Measurements from ENCODE around the gene DDB1. TPM values are rescaled to one million over a fixed set of nuclear protein-coding genes. Genes with fewer than 3 reads are reported as not detected.

The DDB1 gene
- total RNA-seq, 4 donors from 2014 or later: 175 to 215 (median 189) TPM

GRCh38 chr11:61334434-61335354, 1.8 kb upstream of the DDB1 start:
- no peak for TF ChIP-seq POLR2A (IDR thresholded peaks at IDR 0.05)
- TF ChIP-seq, protein P1, sequence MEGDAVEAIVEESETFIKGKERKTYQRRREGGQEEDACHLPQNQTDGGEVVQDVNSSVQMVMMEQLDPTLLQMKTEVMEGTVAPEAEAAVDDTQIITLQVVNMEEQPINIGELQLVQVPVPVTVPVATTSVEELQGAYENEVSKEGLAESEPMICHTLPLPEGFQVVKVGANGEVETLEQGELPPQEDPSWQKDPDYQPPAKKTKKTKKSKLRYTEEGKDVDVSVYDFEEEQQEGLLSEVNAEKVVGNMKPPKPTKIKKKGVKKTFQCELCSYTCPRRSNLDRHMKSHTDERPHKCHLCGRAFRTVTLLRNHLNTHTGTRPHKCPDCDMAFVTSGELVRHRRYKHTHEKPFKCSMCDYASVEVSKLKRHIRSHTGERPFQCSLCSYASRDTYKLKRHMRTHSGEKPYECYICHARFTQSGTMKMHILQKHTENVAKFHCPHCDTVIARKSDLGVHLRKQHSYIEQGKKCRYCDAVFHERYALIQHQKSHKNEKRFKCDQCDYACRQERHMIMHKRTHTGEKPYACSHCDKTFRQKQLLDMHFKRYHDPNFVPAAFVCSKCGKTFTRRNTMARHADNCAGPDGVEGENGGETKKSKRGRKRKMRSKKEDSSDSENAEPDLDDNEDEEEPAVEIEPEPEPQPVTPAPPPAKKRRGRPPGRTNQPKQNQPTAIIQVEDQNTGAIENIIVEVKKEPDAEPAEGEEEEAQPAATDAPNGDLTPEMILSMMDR (IDR thresholded peaks at IDR 0.05 in 4 of 5, conservative IDR thresholded peaks at IDR 0.05 in 1 of 5): no peak
- Histone ChIP-seq H3K4me1 (peaks cover 27 to 28% of the 10 kb centered on the region in 2 donors), H3K27ac (peak overlapping the region in 2 of 4 donors; percentile 12 to 99), H3K4me3 (no peak overlapping the region), H3K27me3 (no peaks in the 10 kb centered on the region), H3K36me3 (peaks cover 0 to 13% of the 10 kb centered on the region in 2 donors), H3K9me3 (no peaks in the 10 kb centered on the region)
- in situ Hi-C loops (cut with MboI; ENCODE audit: low sequenced_read_pairs in 4 of 4) (loop anchor here (5.0 kb wide), 1 partner anchor 53 kb away; no protein-coding TSS in a partner anchor), intact Hi-C loops (cut with DNase I; ENCODE audit: low total_unique reads) (no loop called here)
- DNase-seq (no peak), ATAC-seq (no peak)

- DNase-seq: peak in 1 of 2 donors; percentile 12
- no peaks in the 10 kb centered on the region for H3K9me3 ChIP-seq
- in situ Hi-C loops (cut with MboI; ENCODE audit: low sequenced_read_pairs in 4 of 4): no loop called here
Observed at GRCh38 chr11:61333550-61334433, 887 bp upstream of the DDB1 start.

DNA sequence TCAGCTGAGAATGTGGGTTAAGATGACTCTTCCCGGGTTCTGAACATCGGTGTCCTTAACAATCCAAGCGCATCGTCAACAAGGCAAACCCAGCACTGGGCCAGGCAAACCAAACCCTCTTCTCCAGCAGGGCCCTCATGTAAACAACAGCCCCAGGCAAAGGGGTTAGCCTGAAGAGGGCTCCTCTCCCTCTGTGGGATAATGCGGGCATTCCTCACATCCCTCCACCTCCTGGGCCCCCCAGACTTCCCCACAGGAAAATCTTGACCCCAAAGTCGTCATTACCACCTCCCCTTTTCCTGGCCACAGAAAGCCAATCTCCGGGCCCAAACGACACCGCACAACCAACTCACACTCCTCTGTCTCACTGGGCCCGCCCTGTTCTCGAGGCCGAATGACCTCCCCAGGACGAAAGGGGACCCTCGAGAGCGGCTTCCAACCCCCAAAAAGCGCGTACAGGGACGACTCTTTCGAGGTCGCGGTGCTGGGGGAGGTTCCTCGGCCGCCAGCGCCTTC, 566 bp downstream of the DDB1 start:
- Histone ChIP-seq H3K4me1 (peaks cover 37 to 45% of the 10 kb centered on the region in 2 donors), H3K4me3 (peak overlapping the region; percentile 89 to 100 (median 98)), H3K27me3 (no peaks in the 10 kb centered on the region), H3K36me3 (peaks cover 0 to 18% of the 10 kb centered on the region in 2 donors), H3K27ac (peak overlapping the region; percentile 93 to 99 (median 97)), H3K9me3 (no peaks in the 10 kb centered on the region)
- ATAC-seq (peak; percentile 18 to 32), DNase-seq (no peak)
- TF ChIP-seq, protein P1 (IDR thresholded peaks at IDR 0.05 in 4 of 5, conservative IDR thresholded peaks at IDR 0.05 in 1 of 5): no peak
- no peak for TF ChIP-seq POLR2A (IDR thresholded peaks at IDR 0.05)
- intact Hi-C loops (cut with DNase I; ENCODE audit: low total_unique reads) (loop anchor here (1.0 to 2.0 kb wide), 2 partner anchors 97 to 248 kb away; partner anchors contain the start of genes CPSF7 and SYT7), in situ Hi-C loops (cut with MboI; ENCODE audit: low sequenced_read_pairs in 4 of 4) (no loop called here)

More at GRCh38 chr11:61333550-61334433, 887 bp upstream of the DDB1 start:
- intact Hi-C loops (cut with DNase I; ENCODE audit: low total_unique reads): loop anchor here (1.0 to 2.0 kb wide), 2 partner anchors 28 to 247 kb away; partner anchors contain the start of genes CYB561A3 and SYT7
- ATAC-seq: no peak
- Histone ChIP-seq H3K4me1 (peaks cover 27 to 35% of the 10 kb centered on the region in 2 donors), H3K27ac (peak overlapping the region; percentile 93 to 99 (median 97)), H3K27me3 (no peaks in the 10 kb centered on the region), H3K36me3 (peaks cover 0 to 20% of the 10 kb centered on the region in 2 donors), H3K4me3 (peak overlapping the region; percentile 89 to 100 (median 98))
- no peak for TF ChIP-seq POLR2A (IDR thresholded peaks at IDR 0.05)
- TF ChIP-seq, protein P1 (IDR thresholded peaks at IDR 0.05 in 4 of 5, conservative IDR thresholded peaks at IDR 0.05 in 1 of 5): peak in 1 of 5 experiments; percentile 5

- no peaks in the 10 kb centered on the region for H3K27me3 ChIP-seq
- no peak for ATAC-seq
- H3K4me3 ChIP-seq: peak overlapping the region; percentile 89 to 100 (median 98)
- peaks cover 0 to 20% of the 10 kb centered on the region in 2 donors for H3K36me3 ChIP-seq
- H3K27ac ChIP-seq: peak overlapping the region; percentile 93 to 99 (median 97)
- intact Hi-C loops (cut with DNase I; ENCODE audit: low total_unique reads): loop anchor here (1.0 to 2.0 kb wide), 2 partner anchors 98 to 249 kb away; partner anchors contain the start of genes CPSF7 and SYT7
- peaks cover 42 to 52% of the 10 kb centered on the region in 2 donors for H3K4me1 ChIP-seq
- no peak for DNase-seq
- in situ Hi-C loops (cut with MboI; ENCODE audit: low sequenced_read_pairs in 4 of 4): no loop called here
- H3K9me3 ChIP-seq: no peaks in the 10 kb centered on the region
- no peak for TF ChIP-seq POLR2A (IDR thresholded peaks at IDR 0.05)
- TF ChIP-seq, protein P1 (IDR thresholded peaks at IDR 0.05 in 4 of 5, conservative IDR thresholded peaks at IDR 0.05 in 1 of 5): no peak
Observed at GRCh38 chr11:61331651-61332050, 1.3 kb downstream of the DDB1 start.

All from gastrocnemius medialis (tissue), 4 donors.